Fibroblast of lung (primary cell): ENCODE results near the gene CCDC74A. TPM values are rescaled to one million over a fixed set of nuclear protein-coding genes. Genes with fewer than 3 reads are reported as not detected.
"Not testable (repeated sequence)": the region's sequence is repeated elsewhere in the genome, so short reads cannot be mapped to it uniquely, and the experiment has no call there.

Experiments
- DNase-seq, 2 donors: peaks; one replicate each; pipeline versions ENCODE4 v3.0.0 to v3.0.0-alpha.2; 2010; ENCODE audit warnings: low read depth in 2 of 2
- H2AFZ ChIP-seq: 2 replicates; pipeline ENCODE4 v1.5.1; 2012; ENCODE audit warnings: low read length, control low read depth, inconsistent platforms
- H3K27ac ChIP-seq: 2 replicates; pipeline ENCODE4 v1.5.1; 2011; ENCODE audit warnings: low read length, control low read depth; ENCODE audit not compliant: insufficient read depth
- H3K27me3 ChIP-seq: 2 replicates; pipeline ENCODE4 v1.5.1; 2011; ENCODE audit warnings: mild to moderate bottlenecking, low read length; ENCODE audit not compliant: control insufficient read depth, insufficient read depth
- H3K36me3 ChIP-seq: 2 replicates; pipeline ENCODE4 v1.5.1; 2011; ENCODE audit warnings: low read length; ENCODE audit not compliant: control insufficient read depth, insufficient read depth
- H3K4me1 ChIP-seq: 2 replicates; pipeline ENCODE4 v1.5.1; 2011; ENCODE audit warnings: low read length; ENCODE audit not compliant: control insufficient read depth, insufficient read depth; ENCODE audit errors: extremely low read depth
- H3K4me2 ChIP-seq: 2 replicates; pipeline ENCODE4 v1.5.1; 2011; ENCODE audit warnings: low read length, control low read depth; ENCODE audit not compliant: insufficient read depth; ENCODE audit errors: extremely low read depth
- H3K4me3 ChIP-seq, 4 experiments: fragments of 200-600 bp in 1 of 4; sonication (generic) in 1 of 4; replicated peaks in 1 of 4; 2 replicates each; pipeline ENCODE4 v1.5.1; 2011 to 2016; ENCODE audit warnings: low read length in 4 of 4, low read depth in 3 of 4, mild to moderate bottlenecking in 3 of 4, control low read depth in 2 of 4, inconsistent platforms in 1 of 4, mixed read lengths in 1 of 4; ENCODE audit not compliant: insufficient read depth in 1 of 4; ENCODE audit errors: control extremely low read depth in 1 of 4
- H3K79me2 ChIP-seq: 2 replicates; pipeline ENCODE4 v1.5.1; 2012; ENCODE audit warnings: mild to moderate bottlenecking, low read length, inconsistent platforms; ENCODE audit not compliant: control insufficient read depth, insufficient read depth
- H3K9ac ChIP-seq: 2 replicates; pipeline ENCODE4 v1.5.1; 2011; ENCODE audit warnings: mild to moderate bottlenecking, low read length, control low read depth; ENCODE audit not compliant: insufficient read depth
- H3K9me3 ChIP-seq: 2 replicates; pipeline ENCODE4 v1.5.1; 2012; ENCODE audit warnings: low read depth, low read length; ENCODE audit not compliant: control insufficient read depth, insufficient read depth
- H4K20me1 ChIP-seq: 2 replicates; pipeline ENCODE4 v1.5.1; 2011; ENCODE audit warnings: low read length; ENCODE audit not compliant: control insufficient read depth, insufficient read depth; ENCODE audit errors: extremely low read depth
- EZH2 ChIP-seq: IDR thresholded peaks from 2 replicates; pipeline ENCODE4 v1.5.1; 2012; ENCODE audit warnings: low read length, control low read depth, mild to moderate bottlenecking; ENCODE audit errors: missing control alignments
- polyA plus RNA-seq, 2 donors: library from polyadenylated mRNA; depleted of rRNA in 1 of 2; stranded (reverse) in 1 of 2; unstranded in 1 of 2; fragments of >200 nt; gene quantifications; 2 replicates each; pipeline ENCODE4 v1.2.1, GENCODE V29; 2011 to 2012; ENCODE audit warnings: missing spikeins in 1 of 2
- total RNA-seq: library from RNA; depleted of rRNA; stranded (reverse); fragments of >200 nt; gene quantifications from 2 replicates; pipeline ENCODE4 v1.2.1, GENCODE V29; 2014
- TF ChIP-seq, protein P1 (sequence below), 2 donors: IDR thresholded peaks in 1 of 2; conservative IDR thresholded peaks in 1 of 2; 1 replicate in 1 of 2; 2 replicates in 1 of 2; pipeline ENCODE4 v1.5.1; 2011 to 2012; ENCODE audit warnings: low read length in 2 of 2, control low read depth in 1 of 2, inconsistent platforms in 1 of 2, low read depth in 1 of 2, mild to moderate bottlenecking in 1 of 2

The CCDC74A gene
- total and polyA plus RNA-seq, 2 donors (not counting 1 experiment from before 2014, with no cell fraction given): 5.9 to 6.5 TPM

DNA sequence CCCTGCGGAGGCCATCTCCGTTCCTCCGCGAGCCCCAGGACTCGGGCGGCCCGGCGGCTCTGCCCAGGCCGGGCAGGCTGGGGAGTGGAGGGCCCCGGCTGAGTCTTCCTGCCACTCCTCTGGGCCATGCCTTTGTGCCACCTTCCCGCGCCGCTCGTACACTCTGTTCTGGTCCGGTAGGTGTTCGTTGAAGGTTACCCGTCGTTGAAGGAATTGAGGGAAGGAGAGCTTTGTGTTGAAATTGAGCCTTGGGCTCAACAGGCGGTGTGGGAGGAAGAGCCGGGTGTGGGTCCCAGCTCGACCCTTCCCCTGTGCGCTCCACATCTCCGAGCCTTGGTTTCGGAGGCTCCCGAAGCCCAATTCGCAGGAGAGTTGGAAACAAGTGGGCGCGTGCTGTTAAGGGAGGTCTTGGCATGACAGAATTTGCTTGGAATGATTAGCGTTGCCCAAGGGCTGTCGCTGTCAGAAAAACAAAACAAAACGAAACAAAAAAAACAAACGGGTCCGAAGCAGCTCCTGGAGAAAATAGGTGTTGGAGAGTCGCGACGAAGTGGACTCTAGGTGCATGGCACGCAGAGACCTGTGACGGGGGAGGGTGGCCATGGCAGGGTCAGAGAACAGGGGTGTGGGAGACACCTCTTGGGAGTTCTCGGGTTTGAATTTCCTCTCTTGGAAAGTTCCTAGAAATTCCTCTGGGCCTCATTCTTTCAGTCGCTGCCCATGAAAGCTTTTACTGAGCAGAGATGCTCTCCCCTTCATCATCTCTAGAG lies 34.3 kb upstream of the CCDC74A start:
- H3K9me3 ChIP-seq: no peaks in the 10 kb centered on the region
- H3K4me2 ChIP-seq: peak overlapping the region; percentile 73
- H3K79me2 ChIP-seq: peaks cover 62% of the 10 kb centered on the region
- DNase-seq: peak in 1 of 2 donors; percentile 5
- no peaks in the 10 kb centered on the region for H3K27me3 ChIP-seq
- no peaks in the 10 kb centered on the region for H3K4me1 ChIP-seq
- H3K4me3 ChIP-seq: peak overlapping the region; percentile 79 to 94 (median 89)
- TF ChIP-seq, protein P1, sequence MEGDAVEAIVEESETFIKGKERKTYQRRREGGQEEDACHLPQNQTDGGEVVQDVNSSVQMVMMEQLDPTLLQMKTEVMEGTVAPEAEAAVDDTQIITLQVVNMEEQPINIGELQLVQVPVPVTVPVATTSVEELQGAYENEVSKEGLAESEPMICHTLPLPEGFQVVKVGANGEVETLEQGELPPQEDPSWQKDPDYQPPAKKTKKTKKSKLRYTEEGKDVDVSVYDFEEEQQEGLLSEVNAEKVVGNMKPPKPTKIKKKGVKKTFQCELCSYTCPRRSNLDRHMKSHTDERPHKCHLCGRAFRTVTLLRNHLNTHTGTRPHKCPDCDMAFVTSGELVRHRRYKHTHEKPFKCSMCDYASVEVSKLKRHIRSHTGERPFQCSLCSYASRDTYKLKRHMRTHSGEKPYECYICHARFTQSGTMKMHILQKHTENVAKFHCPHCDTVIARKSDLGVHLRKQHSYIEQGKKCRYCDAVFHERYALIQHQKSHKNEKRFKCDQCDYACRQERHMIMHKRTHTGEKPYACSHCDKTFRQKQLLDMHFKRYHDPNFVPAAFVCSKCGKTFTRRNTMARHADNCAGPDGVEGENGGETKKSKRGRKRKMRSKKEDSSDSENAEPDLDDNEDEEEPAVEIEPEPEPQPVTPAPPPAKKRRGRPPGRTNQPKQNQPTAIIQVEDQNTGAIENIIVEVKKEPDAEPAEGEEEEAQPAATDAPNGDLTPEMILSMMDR (conservative IDR thresholded peaks at IDR 0.05 in 1 of 2, IDR thresholded peaks at IDR 0.05 in 1 of 2; ENCODE audit: low read depth in 1 of 2, low read length in 2 of 2): no peak
- TF ChIP-seq EZH2: no peak
- H3K27ac ChIP-seq: peak overlapping the region; percentile 71
- H3K9ac ChIP-seq: peak overlapping the region; percentile 85
- peaks cover 2% of the 10 kb centered on the region for H3K36me3 ChIP-seq
- no peaks in the 10 kb centered on the region for H4K20me1 ChIP-seq
- peak overlapping the region; percentile 83 for H2AFZ ChIP-seq

DNA sequence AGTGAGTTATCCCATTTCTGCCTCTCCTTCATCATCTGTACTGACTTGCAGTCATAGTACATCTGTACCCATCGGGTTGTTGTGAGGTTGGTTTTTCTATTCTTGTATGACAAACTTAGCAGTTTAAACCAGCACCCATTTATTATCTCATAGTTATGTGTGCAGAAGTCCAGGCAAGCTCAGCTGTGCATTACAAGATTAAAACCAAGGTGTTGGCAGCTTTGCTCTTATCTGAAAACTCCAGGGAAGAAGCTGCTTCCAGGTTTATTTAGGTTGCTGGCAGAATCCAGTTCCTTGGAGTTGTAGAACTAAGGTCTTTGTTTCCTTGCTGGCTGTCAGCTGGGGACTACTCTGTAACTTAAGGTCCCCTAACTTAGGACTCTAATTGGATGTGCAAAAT lies 32.2 kb upstream of the CCDC74A start:
- peaks cover 57% of the 10 kb centered on the region for H3K79me2 ChIP-seq
- not testable (repeated sequence) for H3K27ac ChIP-seq, DNase-seq

DNA sequence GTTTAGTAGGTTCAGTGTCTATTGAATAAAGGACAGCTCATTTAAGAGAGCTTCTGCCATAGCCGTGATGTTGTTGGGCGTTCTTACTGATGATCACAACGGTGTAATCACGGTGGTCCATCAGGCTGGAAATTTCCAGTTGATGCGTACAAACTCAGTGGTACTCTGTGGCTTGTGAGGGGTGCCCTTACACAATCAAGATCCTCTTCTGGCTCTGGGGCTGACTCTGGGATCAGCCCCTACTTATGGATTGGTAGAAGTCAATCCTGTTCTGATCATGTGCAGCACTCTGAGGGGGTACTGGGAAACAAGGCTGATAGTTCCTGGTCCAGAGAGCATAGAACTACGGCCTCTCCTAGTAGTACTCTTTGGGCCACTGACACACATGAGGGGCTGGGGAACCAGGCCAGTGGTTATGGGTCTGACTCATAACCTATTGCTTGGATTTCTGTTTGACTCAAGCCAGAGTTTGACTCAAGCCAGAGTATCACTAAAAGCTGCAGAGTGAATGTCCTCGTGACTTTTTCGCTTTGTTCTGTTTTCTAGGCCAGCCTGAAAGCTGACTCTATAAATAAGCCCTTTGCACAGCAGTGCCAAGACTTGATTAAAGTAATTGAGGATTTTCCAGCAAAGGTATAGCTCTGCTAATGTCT lies 29.2 kb upstream of the CCDC74A start:
- H3K36me3 ChIP-seq, H3K4me1 ChIP-seq, H3K4me3 ChIP-seq, H3K9me3 ChIP-seq, H3K9ac ChIP-seq, H3K4me2 ChIP-seq, H2AFZ ChIP-seq, H4K20me1 ChIP-seq, H3K27me3 ChIP-seq, H3K27ac ChIP-seq: not testable (repeated sequence)
- peak; percentile 77 to 84 for DNase-seq
- peaks cover 44% of the 10 kb centered on the region for H3K79me2 ChIP-seq

More for the DNA sequence above, 32.2 kb upstream of the CCDC74A start:
- H3K4me1 ChIP-seq, H3K9ac ChIP-seq, H3K4me2 ChIP-seq, H3K4me3 ChIP-seq, H2AFZ ChIP-seq, H3K36me3 ChIP-seq, H3K27me3 ChIP-seq, H4K20me1 ChIP-seq, H3K9me3 ChIP-seq: not testable (repeated sequence)

DNA sequence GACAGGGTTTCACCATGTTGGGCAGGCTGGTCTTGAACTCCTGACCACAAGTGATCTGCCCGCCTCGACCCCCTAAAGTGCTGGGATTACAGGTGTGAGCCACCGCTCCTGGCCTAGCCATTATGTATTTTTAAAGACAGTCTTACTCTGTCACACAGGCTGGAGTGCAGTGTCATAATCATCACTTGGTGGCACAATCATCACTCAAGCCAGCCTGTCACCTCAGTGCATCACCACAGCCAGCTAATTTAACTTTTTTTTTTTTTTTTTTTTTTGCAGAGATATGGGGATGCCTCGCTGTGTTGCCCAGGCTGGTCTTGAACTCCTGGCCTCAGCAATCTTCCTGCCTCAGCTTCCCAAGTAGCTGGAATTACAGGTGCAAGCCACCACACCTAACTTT lies 24.1 kb upstream of the CCDC74A start:
- not testable (repeated sequence) for H3K27me3 ChIP-seq, H4K20me1 ChIP-seq, H3K79me2 ChIP-seq, H3K9ac ChIP-seq, H3K9me3 ChIP-seq, H3K36me3 ChIP-seq, DNase-seq, H3K4me3 ChIP-seq, H3K27ac ChIP-seq, H2AFZ ChIP-seq, H3K4me2 ChIP-seq, H3K4me1 ChIP-seq

DNA sequence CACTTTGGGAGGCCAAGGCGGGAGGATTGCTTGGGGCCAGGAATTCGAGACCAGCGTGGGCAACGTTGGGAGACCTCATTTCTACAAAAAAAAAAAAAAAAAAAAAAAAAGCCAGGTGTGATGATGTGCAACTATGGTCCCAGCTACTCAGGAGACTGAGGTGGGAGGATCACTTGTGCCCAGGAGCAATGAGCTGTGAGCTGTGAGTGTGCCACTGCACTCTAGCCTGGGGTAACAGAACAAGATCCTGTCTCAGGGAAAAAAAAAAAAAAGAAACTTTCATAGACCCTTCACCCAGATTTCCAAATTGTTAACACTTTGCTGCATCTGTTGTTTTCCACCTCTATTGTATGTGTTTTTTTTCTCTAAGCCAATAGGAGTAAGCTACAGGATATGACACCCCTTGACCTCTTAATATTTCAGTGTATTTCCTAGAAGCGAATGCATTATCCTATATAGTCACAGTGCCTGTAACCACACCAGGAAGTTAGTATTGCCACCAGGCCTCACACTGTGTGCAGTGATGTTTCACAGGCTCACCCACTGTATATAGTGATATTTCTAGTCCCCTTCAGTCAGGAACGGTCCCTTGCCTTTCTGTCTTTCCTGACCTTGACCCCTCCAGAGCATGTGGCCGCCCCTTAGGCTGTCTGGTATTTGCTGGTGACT lies 23.5 kb upstream of the CCDC74A start:
- peak in 1 of 2 donors; percentile 26 for DNase-seq
- H4K20me1 ChIP-seq, H3K9me3 ChIP-seq, H3K27ac ChIP-seq, H3K4me1 ChIP-seq, H3K9ac ChIP-seq, H3K4me2 ChIP-seq, H3K79me2 ChIP-seq, H3K4me3 ChIP-seq, H3K27me3 ChIP-seq, H2AFZ ChIP-seq, H3K36me3 ChIP-seq: not testable (repeated sequence)
